ENCODE results near the gene SOX8. TPM values are rescaled to one million over a fixed set of nuclear protein-coding genes. Genes with fewer than 3 reads are reported as not detected.

Gene SOX8
- total RNA-seq, 1 donor from 2014 or later, result 0.18 TPM

DNA sequence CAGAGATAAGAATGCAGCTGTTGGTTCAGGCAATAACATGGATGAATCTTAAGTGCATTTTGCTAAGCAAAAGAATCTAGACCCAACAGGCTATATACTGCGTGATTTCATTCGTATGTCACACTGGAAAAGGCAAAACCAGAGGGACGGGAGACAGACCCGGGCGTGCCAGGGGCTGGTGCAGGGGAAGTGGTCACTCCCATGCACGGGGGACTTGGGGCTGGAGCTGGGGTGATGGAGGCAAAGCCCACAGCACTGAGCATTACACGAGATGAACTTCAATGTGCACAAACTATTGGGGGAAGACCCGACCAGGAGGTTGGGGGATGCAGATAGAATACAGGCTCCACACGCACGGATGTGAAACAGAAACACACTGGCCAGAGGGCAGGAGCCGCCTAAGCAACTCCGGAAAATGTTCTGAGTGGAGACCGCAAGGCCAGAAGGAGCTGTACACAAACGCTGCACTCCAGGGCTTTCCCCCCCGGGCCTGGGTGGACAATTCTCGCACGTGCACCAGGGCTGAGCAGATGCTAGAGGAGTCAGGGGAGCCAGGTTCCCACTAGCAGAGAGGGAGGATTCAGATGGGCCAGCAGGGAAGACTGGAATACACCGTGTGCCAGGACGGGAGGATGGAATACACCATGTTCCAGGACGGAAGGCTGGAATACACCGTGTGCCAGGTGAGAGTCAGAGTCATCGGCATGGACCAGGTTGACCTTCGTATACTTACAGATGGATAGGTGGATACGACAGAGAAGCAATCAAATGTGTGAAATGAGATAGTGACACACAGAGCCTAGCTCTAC lies 22.1 kb upstream of the SOX8 start:
- intact Hi-C loops (cut with micrococcal nuclease), result no loop called here
- H3K9me3 Mint-ChIP-seq, result no peaks in the 10 kb centered on the region
- TF ChIP-seq, protein P1, sequence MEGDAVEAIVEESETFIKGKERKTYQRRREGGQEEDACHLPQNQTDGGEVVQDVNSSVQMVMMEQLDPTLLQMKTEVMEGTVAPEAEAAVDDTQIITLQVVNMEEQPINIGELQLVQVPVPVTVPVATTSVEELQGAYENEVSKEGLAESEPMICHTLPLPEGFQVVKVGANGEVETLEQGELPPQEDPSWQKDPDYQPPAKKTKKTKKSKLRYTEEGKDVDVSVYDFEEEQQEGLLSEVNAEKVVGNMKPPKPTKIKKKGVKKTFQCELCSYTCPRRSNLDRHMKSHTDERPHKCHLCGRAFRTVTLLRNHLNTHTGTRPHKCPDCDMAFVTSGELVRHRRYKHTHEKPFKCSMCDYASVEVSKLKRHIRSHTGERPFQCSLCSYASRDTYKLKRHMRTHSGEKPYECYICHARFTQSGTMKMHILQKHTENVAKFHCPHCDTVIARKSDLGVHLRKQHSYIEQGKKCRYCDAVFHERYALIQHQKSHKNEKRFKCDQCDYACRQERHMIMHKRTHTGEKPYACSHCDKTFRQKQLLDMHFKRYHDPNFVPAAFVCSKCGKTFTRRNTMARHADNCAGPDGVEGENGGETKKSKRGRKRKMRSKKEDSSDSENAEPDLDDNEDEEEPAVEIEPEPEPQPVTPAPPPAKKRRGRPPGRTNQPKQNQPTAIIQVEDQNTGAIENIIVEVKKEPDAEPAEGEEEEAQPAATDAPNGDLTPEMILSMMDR (IDR thresholded peaks at IDR 0.05), result no peak
- H3K4me1 Mint-ChIP-seq, result peaks cover 5% of the 10 kb centered on the region
- H3K27ac Mint-ChIP-seq, result no peak overlapping the region
- ChIA-PET POLR2A (no interaction called here), CTCF (no interaction called here)
- DNase-seq, result no peak
- H3K27me3 Mint-ChIP-seq, result no peaks in the 10 kb centered on the region
- H3K4me3 Mint-ChIP-seq, result no peak overlapping the region
- ATAC-seq (ENCODE audit: low read depth), result no peak
- peaks cover 12% of the 10 kb centered on the region for H3K36me3 Mint-ChIP-seq (ENCODE audit: low read depth)

DNA sequence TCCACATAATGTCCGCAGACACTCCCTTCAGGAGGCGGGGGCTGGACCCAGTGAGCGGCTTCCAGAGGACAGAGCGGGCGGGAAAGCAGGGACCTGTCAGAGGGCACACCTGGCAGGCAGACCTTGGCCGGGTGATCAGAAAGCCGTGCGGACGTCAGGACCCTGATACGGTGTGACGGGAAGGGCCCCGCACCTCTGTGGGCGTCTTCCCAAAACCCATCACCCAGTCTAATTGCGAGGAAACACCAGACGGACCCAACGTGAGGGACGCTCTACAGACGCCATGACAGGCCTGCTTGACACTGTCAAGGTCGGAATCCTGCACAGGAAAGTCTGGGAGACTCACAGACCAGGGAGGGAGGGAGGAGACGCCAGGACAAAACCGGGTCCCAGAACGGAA lies 19.2 kb upstream of the SOX8 start:
- Mint-ChIP-seq H3K4me3 (no peak overlapping the region), H3K27me3 (no peaks in the 10 kb centered on the region)
- intact Hi-C loops (cut with micrococcal nuclease), result no loop called here

DNA sequence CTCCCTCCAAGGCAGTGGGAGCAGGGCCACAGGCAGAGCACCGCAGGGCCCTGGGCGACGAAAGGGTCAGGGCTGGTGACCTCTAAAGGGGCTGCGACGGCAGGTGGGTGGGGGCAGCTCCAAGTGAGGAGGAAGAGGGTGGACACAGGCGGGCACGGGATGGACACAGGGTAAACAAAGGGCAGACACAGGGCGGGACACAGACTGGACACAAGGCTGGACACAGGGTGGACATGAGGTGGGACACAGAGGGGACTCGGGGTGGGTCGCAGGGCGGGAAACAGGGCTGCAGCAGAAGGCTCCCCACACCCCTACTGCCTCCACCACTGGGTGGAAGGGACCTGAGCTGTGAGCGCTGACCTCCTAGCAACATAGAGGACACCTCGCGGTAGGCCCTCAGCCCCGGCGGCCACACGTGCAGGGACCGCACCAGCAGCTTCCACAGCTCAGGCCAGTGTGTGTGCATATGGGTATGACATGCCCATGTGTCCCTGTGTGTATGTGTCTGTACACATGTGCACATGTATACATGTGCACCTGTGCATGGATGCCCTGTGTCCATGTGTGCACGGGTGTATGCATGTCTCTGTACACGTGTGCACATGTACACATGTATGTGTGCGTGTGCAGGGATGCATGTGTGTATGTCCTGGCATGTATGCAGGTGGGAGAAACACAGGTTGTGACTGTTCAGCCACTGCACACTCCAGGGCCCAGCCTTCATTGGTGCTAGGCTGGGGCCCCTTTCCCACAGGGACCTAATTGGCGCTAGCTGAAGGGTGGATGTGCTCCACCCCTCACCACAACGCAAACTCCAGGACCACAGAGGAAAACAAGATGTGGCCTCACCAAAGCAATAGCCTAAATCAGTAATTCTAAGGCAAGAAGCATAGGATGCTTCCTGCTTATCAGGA lies 18.4 kb upstream of the SOX8 start:
- no peaks in the 10 kb centered on the region for H3K9me3 Mint-ChIP-seq
- ATAC-seq (ENCODE audit: low read depth), result no peak
- H3K27ac Mint-ChIP-seq, result no peak overlapping the region
- H3K27me3 Mint-ChIP-seq, result no peaks in the 10 kb centered on the region
- DNase-seq, result no peak
- H3K36me3 Mint-ChIP-seq (ENCODE audit: low read depth), result peaks cover 34% of the 10 kb centered on the region
- H3K4me3 Mint-ChIP-seq, result no peak overlapping the region
- POLR2A ChIA-PET, result no interaction called here
- TF ChIP-seq, protein P1 (IDR thresholded peaks at IDR 0.05), result no peak
- peaks cover 6% of the 10 kb centered on the region for H3K4me1 Mint-ChIP-seq
- intact Hi-C loops (cut with micrococcal nuclease), result no loop called here
- CTCF ChIA-PET, result no interaction called here

More for the DNA sequence above, 19.2 kb upstream of the SOX8 start:
- TF ChIP-seq, protein P1 (IDR thresholded peaks at IDR 0.05), result no peak
- ChIA-PET POLR2A (no interaction called here), CTCF (no interaction called here)
- no peak for DNase-seq
- H3K36me3 Mint-ChIP-seq (ENCODE audit: low read depth), result peaks cover 28% of the 10 kb centered on the region
- H3K27ac Mint-ChIP-seq, result no peak overlapping the region
- peaks cover 5% of the 10 kb centered on the region for H3K4me1 Mint-ChIP-seq
- ATAC-seq (ENCODE audit: low read depth), result no peak
- H3K9me3 Mint-ChIP-seq, result no peaks in the 10 kb centered on the region

DNA sequence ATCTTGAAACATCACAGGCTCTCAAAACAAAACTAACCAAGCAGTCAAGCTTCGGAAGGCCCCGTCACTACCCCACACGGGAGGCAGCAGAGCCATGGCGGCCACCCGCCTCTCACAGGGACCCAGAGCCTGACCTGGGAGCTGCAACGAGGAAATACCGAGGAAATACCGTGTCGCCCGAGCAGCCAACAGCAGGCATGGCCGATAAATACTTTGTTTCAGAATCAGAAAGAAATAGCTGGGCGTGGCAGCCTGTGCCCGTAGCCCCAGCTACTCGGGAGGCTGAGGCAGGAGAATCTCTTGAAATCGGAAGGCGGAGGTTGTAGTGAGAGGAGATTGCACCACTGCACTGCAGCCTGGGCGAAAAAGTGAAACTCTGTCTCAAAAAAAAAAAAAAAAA lies 17.7 kb upstream of the SOX8 start:
- H3K4me3 Mint-ChIP-seq, result no peak overlapping the region
- H3K36me3 Mint-ChIP-seq (ENCODE audit: low read depth), result peaks cover 41% of the 10 kb centered on the region
- ATAC-seq (ENCODE audit: low read depth) (no peak), DNase-seq (no peak)
- H3K27me3 Mint-ChIP-seq, result no peaks in the 10 kb centered on the region
- TF ChIP-seq, protein P1 (IDR thresholded peaks at IDR 0.05), result no peak
- CTCF ChIA-PET, result no interaction called here
- H3K27ac Mint-ChIP-seq, result no peak overlapping the region
- POLR2A ChIA-PET, result interaction anchor here (1.2 kb wide), 1 partner anchor 248 kb away, joined by 4 read pairs; no protein-coding TSS in a partner anchor
- intact Hi-C loops (cut with micrococcal nuclease), result no loop called here
- no peaks in the 10 kb centered on the region for H3K9me3 Mint-ChIP-seq
- peaks cover 12% of the 10 kb centered on the region for H3K4me1 Mint-ChIP-seq

Data from activated B cell treated with CpG ODN at 0.5 μM for 24 hours (primary cell).